GM12878 (cell line): ENCODE data around the gene TMEM121B. TPM values are rescaled to one million over a fixed set of nuclear protein-coding genes. Genes with fewer than 3 reads are reported as not detected.

Experiments
- ATAC-seq: fragments of 200-7000 bp; cut with Tn5 transposase; 3 replicates; pipeline ENCODE4 v1.9.1; 2020; ENCODE audit warnings: mild to moderate bottlenecking, moderate library complexity
- BruUV-seq: library from RNA; stranded (reverse); fragments of 400-500 nt; replicated peaks from 2 replicates; lab custom pipeline; 2021; lab: Mats Ljungman, UMichigan
- CTCF ChIA-PET: fragments of 300-600 bp; sonication (Branson Sonifier 250); formaldehyde crosslinking; extraction: SDS; loops from one replicate; lab custom pipeline; 2021; ENCODE audit warnings: inconsistent platforms; lab: Yijun Ruan, JAX
- POLR2A ChIA-PET: fragments of 350-600 bp; formaldehyde crosslinking; extraction: SDS; loops from one replicate; lab custom pipeline; 2021; ENCODE audit warnings: inconsistent platforms; lab: Charles Lee
- RAD21 ChIA-PET: fragments of 300-600 bp; sonication (Branson Sonifier 250); formaldehyde crosslinking; loops from one replicate; lab custom pipeline; 2023; ENCODE audit warnings: antibody characterized with exemption; ENCODE audit not compliant: unreplicated experiment; lab: Charles Lee
- SMC1A ChIA-PET: fragments of 300-600 bp; sonication (Branson Sonifier 250); formaldehyde crosslinking; loops from one replicate; lab custom pipeline; 2023; ENCODE audit not compliant: unreplicated experiment, uncharacterized antibody; lab: Charles Lee
- DNase-seq: peaks from one replicate; pipeline ENCODE4 v3.0.0-alpha.2; 2011; ENCODE audit warnings: low read depth, low spot score
- FAIRE-seq: peaks from 3 replicates; lab custom pipeline; 2011; peaks lifted over from hg19 to GRCh38; lab: Jason Lieb, UNC
- H2AFZ ChIP-seq: 2 replicates; pipeline ENCODE4 v1.6.0; 2011; ENCODE audit warnings: low read depth, low read length, control low read depth; ENCODE audit not compliant: control insufficient read depth
- H3K27ac ChIP-seq: 2 replicates; pipeline ENCODE4 v1.5.1; 2011; ENCODE audit warnings: control low read depth; ENCODE audit not compliant: control insufficient read depth, insufficient read depth
- H3K27me3 ChIP-seq, 2 experiments: replicated peaks in 1 of 2; 2 replicates each; pipeline versions ENCODE4 v1.6.0 to v1.6.1; 2011; ENCODE audit warnings: low read length in 1 of 2; ENCODE audit not compliant: control insufficient read depth in 2 of 2, insufficient read depth in 2 of 2
- H3K36me3 ChIP-seq, 2 experiments: 2 replicates each; pipeline ENCODE4 v1.5.1; 2011; ENCODE audit warnings: low read length in 1 of 2; ENCODE audit not compliant: control insufficient read depth in 2 of 2, insufficient read depth in 2 of 2
- H3K4me1 ChIP-seq: 2 replicates; pipeline ENCODE4 v1.6.1; 2011; ENCODE audit warnings: mild to moderate bottlenecking, low read length, moderate library complexity, mixed read lengths; ENCODE audit not compliant: control insufficient read depth, insufficient read depth
- H3K4me2 ChIP-seq: 2 replicates; pipeline ENCODE4 v1.6.0; 2011; ENCODE audit warnings: control low read depth; ENCODE audit not compliant: control insufficient read depth, insufficient read depth
- H3K4me3 ChIP-seq: fragments of 200-600 bp; sonication (generic); 2 replicates; pipeline ENCODE4 v1.5.1; 2016
- H3K79me2 ChIP-seq: 2 replicates; pipeline ENCODE4 v1.6.0; 2011; ENCODE audit warnings: low read length; ENCODE audit not compliant: control insufficient read depth, insufficient read depth
- H3K9ac ChIP-seq: 2 replicates; pipeline ENCODE4 v1.8.0; 2011; ENCODE audit warnings: low read length, control low read depth, mixed read lengths; ENCODE audit not compliant: control insufficient read depth, insufficient read depth
- H3K9me3 ChIP-seq: replicated peaks from 3 replicates; pipeline ENCODE4 v1.5.1; 2011; ENCODE audit warnings: mild to moderate bottlenecking, low read length; ENCODE audit not compliant: control insufficient read depth, insufficient read depth
- H4K20me1 ChIP-seq: 2 replicates; pipeline ENCODE4 v1.6.0; 2011; ENCODE audit not compliant: control insufficient read depth, insufficient read depth
- ATF7 ChIP-seq: fragments of 450-650 bp; IDR thresholded peaks from 2 replicates; pipeline ENCODE4 v1.6.1; 2016; ENCODE audit warnings: low read depth, mild to moderate bottlenecking
- CBFB ChIP-seq: IDR thresholded peaks from 2 replicates; pipeline ENCODE4 v1.6.1; 2016; ENCODE audit warnings: antibody characterized with exemption, low read depth
- E2F8 ChIP-seq: fragments of 450-650 bp; IDR thresholded peaks from 2 replicates; pipeline ENCODE4 v1.6.1; 2018; ENCODE audit warnings: mild to moderate bottlenecking, low read depth, moderate library complexity; ENCODE audit not compliant: partially characterized antibody
- ELK1 ChIP-seq: IDR thresholded peaks from 2 replicates; pipeline ENCODE4 v1.6.1; 2012; ENCODE audit warnings: low read depth, low read length, improper control_type of control experiment
- HDGF ChIP-seq: fragments of 450-650 bp; IDR thresholded peaks from 2 replicates; pipeline ENCODE4 v1.6.1; 2016; ENCODE audit warnings: antibody characterized with exemption
- IKZF1 ChIP-seq: fragments of 450-650 bp; conservative IDR thresholded peaks from 2 replicates; pipeline ENCODE4 v1.6.1; 2017; ENCODE audit warnings: antibody characterized with exemption, mild to moderate bottlenecking
- MYB ChIP-seq: fragments of 150-350 bp; IDR thresholded peaks from 2 replicates; pipeline ENCODE4 v1.6.1; 2014; ENCODE audit warnings: mild to moderate bottlenecking, low read depth, low read length, borderline replicate concordance
- RAD21 ChIP-seq: IDR thresholded peaks from 2 replicates; pipeline ENCODE4 v1.6.1; 2011; ENCODE audit warnings: mild to moderate bottlenecking, low read depth, low read length, moderate library complexity; ENCODE audit not compliant: insufficient read depth
- RAD51 ChIP-seq: fragments of 450-650 bp; IDR thresholded peaks from 2 replicates; pipeline ENCODE4 v1.6.1; 2016; ENCODE audit warnings: moderate library complexity, mild to moderate bottlenecking, inconsistent platforms
- ZNF687 ChIP-seq: fragments of 450-650 bp; IDR thresholded peaks from 2 replicates; pipeline ENCODE4 v1.6.1; 2017; ENCODE audit warnings: mild to moderate bottlenecking, moderate library complexity
- WGBS: methylation state at CpG from one replicate; pipeline ENCODE4 v1.1.6; 2016; ENCODE audit warnings: low lambda C conversion rate; ENCODE audit not compliant: insufficient replicate concordance, insufficient coverage; ENCODE audit errors: missing lambda C conversion rate; 5-methylcytosine and 5-hydroxymethylcytosine counted together
- in situ Hi-C: fragments of 300-500 bp; cut with MboI; formaldehyde crosslinking; loops from 9 replicates; pipeline ENCODE4 v1.14.3; 2018; ENCODE audit warnings: mixed read lengths
- intact Hi-C: fragments of 100-400 bp; cut with micrococcal nuclease; formaldehyde crosslinking; loops from one replicate; pipeline ENCODE4 v1.14.2; 2022; ENCODE audit not compliant: unreplicated experiment
- polyA plus RNA-seq, 11 experiments: library from polyadenylated mRNA; depleted of rRNA in 4 of 11; unstranded in 6 of 11; stranded (reverse) in 5 of 11; fragments of >200 nt; fragmentation: Nextera tagmentation in 4 of 11; fragmentation: Illumina TruSeq in 1 of 11; extraction: Ambion mirVana in 4 of 11; extraction: Trizol in 1 of 11; gene quantifications; 1 replicate in 1 of 11; 2 replicates in 10 of 11; pipeline versions ENCODE4 v1.2.1 to v1.2.3, GENCODE V29; 2011 to 2016; ENCODE audit warnings: inconsistent platforms in 2 of 11, missing spikeins in 2 of 11, low read depth in 1 of 11
- total RNA-seq, 4 experiments: library from RNA; depleted of rRNA in 3 of 4; stranded (reverse); fragments of >200 nt in 3 of 4; fragmentation: Illumina TruSeq in 1 of 4; extraction: Trizol in 1 of 4; gene quantifications; 2 replicates each; pipeline versions ENCODE4 v1.2.1 to v1.2.3, GENCODE V29; 2013 to 2021

The TMEM121B gene
- total and polyA plus RNA-seq, 10 of the 15 experiments (the other 5 are each of a cell fraction or from before 2014, with no cell fraction given) = 0.02 to 0.10 (median 0.06) TPM; not detected in 5

GRCh38 chr22:17131686-17132085 is 10.5 kb upstream of the TMEM121B start:
- DNase-seq (no peak), FAIRE-seq (no peak), ATAC-seq (no peak)
- no peak overlapping the region for H2AFZ ChIP-seq
- H4K20me1 ChIP-seq = no peaks in the 10 kb centered on the region
- H3K79me2 ChIP-seq = no peaks in the 10 kb centered on the region
- BruUV-seq = no TSS peak
- CTCF ChIA-PET = no interaction called here
- no peaks in the 10 kb centered on the region for H3K9me3 ChIP-seq
- WGBS = 34% methylated on average over 5 of the region's 5 CpGs
- RAD21 ChIA-PET = no interaction called here
- no peak overlapping the region for H3K4me3 ChIP-seq
- SMC1A ChIA-PET = no interaction called here
- no peak overlapping the region for H3K9ac ChIP-seq
- TF ChIP-seq ZNF687 (no peak), MYB (no peak)
- TF ChIP-seq, all 136 proteins: peak for 0
- intact Hi-C loops = no loop called here
- no peaks in the 10 kb centered on the region for H3K36me3 ChIP-seq
- H3K4me1 ChIP-seq = no peaks in the 10 kb centered on the region
- H3K4me2 ChIP-seq = no peak overlapping the region
- in situ Hi-C loops = no loop called here
- POLR2A ChIA-PET = no interaction called here
- no peak overlapping the region for H3K27ac ChIP-seq
- H3K27me3 ChIP-seq = no peaks in the 10 kb centered on the region

- in situ Hi-C loops = no loop called here
- FAIRE-seq = no peak
- ChIA-PET CTCF (no interaction called here), SMC1A (no interaction called here), RAD21 (no interaction called here), POLR2A (no interaction called here)
- no TSS peak for BruUV-seq
- Histone ChIP-seq H3K27me3 (no peaks in the 10 kb centered on the region), H3K4me3 (no peak overlapping the region), H3K79me2 (no peaks in the 10 kb centered on the region), H3K4me2 (no peak overlapping the region), H2AFZ (no peak overlapping the region), H3K27ac (no peak overlapping the region), H3K4me1 (no peaks in the 10 kb centered on the region), H3K36me3 (no peaks in the 10 kb centered on the region), H3K9me3 (no peaks in the 10 kb centered on the region), H4K20me1 (no peaks in the 10 kb centered on the region), H3K9ac (no peak overlapping the region)
- no peak for ATAC-seq
- no peak for DNase-seq
- intact Hi-C loops = no loop called here
- 50% methylated on average over 1 of the region's 1 CpG for whole genome bisulfite sequencing
- TF ChIP-seq CBFB (no peak), ELK1 (no peak), HDGF (no peak), IKZF1 (no peak), RAD21 (no peak), E2F8 (no peak), ATF7 (no peak), RAD51 (no peak)
Observed at GRCh38 chr22:17130199-17130598, 9.0 kb upstream of the TMEM121B start.
